ENCODE measurements around the gene FCHSD1.

- no peak for TF ChIP-seq POLR2A (IDR thresholded peaks at IDR 0.05; ENCODE audit: borderline replicate concordance, extremely low read depth, insufficient read depth, insufficient read length)
- TF ChIP-seq ZNF274 (IDR thresholded peaks at IDR 0.05; ENCODE audit: low read depth, low read length), result no peak
- no peak for TF ChIP-seq POLR2AphosphoS5 (IDR thresholded peaks at IDR 0.05; ENCODE audit: low read depth, low read length)
- TF ChIP-seq MAX (IDR thresholded peaks at IDR 0.05), result no peak
- no peak for TF ChIP-seq CTCF (IDR thresholded peaks at IDR 0.05 in 2 of 3, conservative IDR thresholded peaks at IDR 0.05 in 1 of 3; ENCODE audit: borderline replicate concordance in 1 of 3, insufficient read depth in 1 of 3, low read depth in 2 of 3, low read length in 2 of 3)
- TF ChIP-seq ZFX (IDR thresholded peaks at IDR 0.05), result no peak
- TF ChIP-seq EZH2phosphoT487 (IDR thresholded peaks at IDR 0.05; ENCODE audit: borderline replicate concordance), result no peak
- TF ChIP-seq EZH2 (IDR thresholded peaks at IDR 0.05), result no peak
- TF ChIP-seq ATF3 (IDR thresholded peaks at IDR 0.05), result no peak
- TF ChIP-seq SIN3A (IDR thresholded peaks at IDR 0.05; ENCODE audit: low read depth), result no peak
- TF ChIP-seq RAD21 (IDR thresholded peaks at IDR 0.05; ENCODE audit: low read depth), result no peak
These were observed 4.0 kb downstream of the FCHSD1 start for GRCh38 chr5:141647242-141647641.
